ACC112 (cell line): Measurements from ENCODE around the gene GFOD1.

Experiments
- H2AFZ ChIP-seq: fragments of 200-600 bp; sonication (generic); one replicate; pipeline ENCODE4 v1.6.0; 2017; ENCODE audit warnings: antibody characterized with exemption, low read length; ENCODE audit not compliant: unreplicated experiment
- H3K27ac ChIP-seq: fragments of 200-600 bp; sonication (generic); 2 replicates; pipeline ENCODE4 v1.5.1; 2014; ENCODE audit warnings: low read depth, mild to moderate bottlenecking, antibody characterized with exemption, low read length, moderate library complexity
- H3K27me3 ChIP-seq: fragments of 200-600 bp; sonication (generic); 2 replicates; pipeline ENCODE4 v1.6.1; 2014; ENCODE audit warnings: mild to moderate bottlenecking, antibody characterized with exemption, low read length, moderate library complexity, mixed read lengths; ENCODE audit not compliant: insufficient read depth
- H3K36me3 ChIP-seq: fragments of 200-600 bp; sonication (generic); 2 replicates; pipeline ENCODE4 v1.6.1; 2016; ENCODE audit warnings: mild to moderate bottlenecking, antibody characterized with exemption, low read length, moderate library complexity, mixed read lengths; ENCODE audit not compliant: insufficient read depth
- H3K4me1 ChIP-seq: fragments of 200-600 bp; sonication (generic); one replicate; pipeline ENCODE4 v1.6.1; 2016; ENCODE audit warnings: low read length, mixed read lengths; ENCODE audit not compliant: insufficient read depth, unreplicated experiment, control insufficient read depth
- H3K4me3 ChIP-seq: fragments of 200-600 bp; sonication (generic); 2 replicates; pipeline ENCODE4 v1.5.1; 2014; ENCODE audit warnings: mild to moderate bottlenecking, low read depth, low read length
- H3K79me2 ChIP-seq: fragments of 200-600 bp; sonication (generic); one replicate; pipeline ENCODE4 v1.6.0; 2016; ENCODE audit warnings: low read length; ENCODE audit not compliant: control insufficient read depth, unreplicated experiment, insufficient read depth

GFOD1 gene

GRCh38 chr6:13420269-13420668 lies 67.1 kb downstream of the GFOD1 start:
- Histone ChIP-seq H3K27ac (no peak overlapping the region), H3K4me3 (no peak overlapping the region), H3K4me1 (peaks cover 1% of the 10 kb centered on the region), H3K36me3 (no peaks in the 10 kb centered on the region), H3K79me2 (no peaks in the 10 kb centered on the region), H3K27me3 (no peaks in the 10 kb centered on the region), H2AFZ (no peak overlapping the region)

GRCh38 chr6:13419422-13420195 lies 67.8 kb downstream of the GFOD1 start:
- no peaks in the 10 kb centered on the region for H3K4me1 ChIP-seq
- H3K27me3 ChIP-seq = no peaks in the 10 kb centered on the region
- no peaks in the 10 kb centered on the region for H3K79me2 ChIP-seq

GRCh38 chr6:13418844-13419243 lies 68.6 kb downstream of the GFOD1 start:
- Histone ChIP-seq H3K27ac (no peak overlapping the region), H2AFZ (no peak overlapping the region)

More at GRCh38 chr6:13419422-13420195, 67.8 kb downstream of the GFOD1 start:
- no peaks in the 10 kb centered on the region for H3K36me3 ChIP-seq
- no peak overlapping the region for H2AFZ ChIP-seq
- H3K4me3 ChIP-seq = no peak overlapping the region
- H3K27ac ChIP-seq = no peak overlapping the region

GRCh38 chr6:13417954-13418353 lies 69.4 kb downstream of the GFOD1 start:
- Histone ChIP-seq H3K27ac (no peak overlapping the region), H3K27me3 (no peaks in the 10 kb centered on the region), H3K79me2 (no peaks in the 10 kb centered on the region), H3K36me3 (no peaks in the 10 kb centered on the region), H2AFZ (no peak overlapping the region), H3K4me1 (peaks cover 9% of the 10 kb centered on the region), H3K4me3 (no peak overlapping the region)

More at GRCh38 chr6:13418844-13419243, 68.6 kb downstream of the GFOD1 start:
- Histone ChIP-seq H3K4me1 (no peaks in the 10 kb centered on the region), H3K36me3 (no peaks in the 10 kb centered on the region), H3K4me3 (no peak overlapping the region), H3K79me2 (no peaks in the 10 kb centered on the region), H3K27me3 (no peaks in the 10 kb centered on the region)

GRCh38 chr6:13417431-13417830 lies 70.0 kb downstream of the GFOD1 start:
- Histone ChIP-seq H2AFZ (no peak overlapping the region), H3K27me3 (no peaks in the 10 kb centered on the region), H3K27ac (no peak overlapping the region), H3K79me2 (no peaks in the 10 kb centered on the region), H3K4me1 (peaks cover 10% of the 10 kb centered on the region), H3K4me3 (no peak overlapping the region), H3K36me3 (no peaks in the 10 kb centered on the region)

- Histone ChIP-seq H3K4me1 (peaks cover 10% of the 10 kb centered on the region), H2AFZ (no peak overlapping the region), H3K27me3 (no peaks in the 10 kb centered on the region), H3K79me2 (no peaks in the 10 kb centered on the region), H3K27ac (no peak overlapping the region), H3K36me3 (no peaks in the 10 kb centered on the region), H3K4me3 (no peak overlapping the region)
Observed at GRCh38 chr6:13415283-13415682, 72.1 kb downstream of the GFOD1 start.

- Histone ChIP-seq H3K36me3 (no peaks in the 10 kb centered on the region), H2AFZ (no peak overlapping the region), H3K79me2 (no peaks in the 10 kb centered on the region), H3K27me3 (no peaks in the 10 kb centered on the region), H3K27ac (no peak overlapping the region), H3K4me1 (peaks cover 10% of the 10 kb centered on the region), H3K4me3 (no peak overlapping the region)
Observed at GRCh38 chr6:13413900-13414555, 73.4 kb downstream of the GFOD1 start.

GRCh38 chr6:13413466-13413862 lies 73.9 kb downstream of the GFOD1 start:
- no peak overlapping the region for H2AFZ ChIP-seq

GRCh38 chr6:13412639-13413465 lies 74.5 kb downstream of the GFOD1 start:
- Histone ChIP-seq H2AFZ (no peak overlapping the region), H3K27me3 (no peaks in the 10 kb centered on the region), H3K27ac (no peak overlapping the region), H3K79me2 (no peaks in the 10 kb centered on the region), H3K4me1 (peaks cover 16% of the 10 kb centered on the region), H3K36me3 (no peaks in the 10 kb centered on the region), H3K4me3 (no peak overlapping the region)

More at GRCh38 chr6:13413466-13413862, 73.9 kb downstream of the GFOD1 start:
- Histone ChIP-seq H3K36me3 (no peaks in the 10 kb centered on the region), H3K27me3 (no peaks in the 10 kb centered on the region), H3K79me2 (no peaks in the 10 kb centered on the region), H3K4me3 (no peak overlapping the region), H3K4me1 (peaks cover 10% of the 10 kb centered on the region), H3K27ac (no peak overlapping the region)

GRCh38 chr6:13412211-13412610 lies 75.2 kb downstream of the GFOD1 start:
- Histone ChIP-seq H3K27ac (no peak overlapping the region), H3K27me3 (no peaks in the 10 kb centered on the region), H3K36me3 (no peaks in the 10 kb centered on the region), H3K4me1 (peaks cover 22% of the 10 kb centered on the region), H3K4me3 (no peak overlapping the region), H3K79me2 (no peaks in the 10 kb centered on the region), H2AFZ (no peak overlapping the region)
